ENCODE measurements around the gene SYCP2L.

SYCP2L gene

GRCh38 chr6:10886691-10887502, at the start of gene SYCP2L:
TSS of gene SYCP2L (plus strand) at chr6:10887052. CDS start at chr6:10887127, 75 bp downstream.
- peak; percentile 59 to 64 for DNase-seq (ENCODE audit: low read depth in 2 of 2)
- peak within 1 kb of the TSS; percentile 21 to 35 for H3K4me3 ChIP-seq (replicated peaks in 1 of 2; ENCODE audit: low read depth in 2 of 2, low read length in 2 of 2)
- TF ChIP-seq CTCF (IDR thresholded peaks at IDR 0.05; ENCODE audit: low read depth, low read length), result no peak

- no peak for TF ChIP-seq CTCF (IDR thresholded peaks at IDR 0.05; ENCODE audit: low read depth, low read length)
- peak overlapping the region; percentile 62 to 67 for H3K4me3 ChIP-seq (replicated peaks in 1 of 2; ENCODE audit: low read depth in 2 of 2, low read length in 2 of 2)
- DNase-seq (ENCODE audit: low read depth in 2 of 2), result peak; percentile 2 to 22
Measured at GRCh38 chr6:10837622-10837994, 49.2 kb upstream of the SYCP2L start.

- peak; percentile 70 to 84 for DNase-seq (ENCODE audit: low read depth in 2 of 2)
- H3K4me3 ChIP-seq (replicated peaks in 1 of 2; ENCODE audit: low read depth in 2 of 2, low read length in 2 of 2), result peak within 1 kb of the TSS; percentile 62 to 67
Measured at GRCh38 chr6:10837995-10838793, 48.7 kb upstream of the SYCP2L start, which contains the start of gene MAK. TSS of gene MAK (minus strand) at chr6:10838539. CDS start at chr6:10830648, 7,891 bp downstream.

GRCh38 chr6:10838794-10839333, 48.0 kb upstream of the SYCP2L start:
- H3K4me3 ChIP-seq (replicated peaks in 1 of 2; ENCODE audit: low read depth in 2 of 2, low read length in 2 of 2), result peak overlapping the region; percentile 62 to 67
- TF ChIP-seq CTCF (IDR thresholded peaks at IDR 0.05; ENCODE audit: low read depth, low read length), result no peak
- no peak for DNase-seq (ENCODE audit: low read depth in 2 of 2)

More at GRCh38 chr6:10837995-10838793, 48.7 kb upstream of the SYCP2L start, which contains the start of gene MAK:
- TF ChIP-seq CTCF (IDR thresholded peaks at IDR 0.05; ENCODE audit: low read depth, low read length), result no peak

- no peak for TF ChIP-seq CTCF (IDR thresholded peaks at IDR 0.05; ENCODE audit: low read depth, low read length)
- H3K4me3 ChIP-seq (replicated peaks in 1 of 2; ENCODE audit: low read depth in 2 of 2, low read length in 2 of 2), result no peak overlapping the region
- DNase-seq (ENCODE audit: low read depth in 2 of 2), result no peak
Measured at GRCh38 chr6:10843554-10843953, 43.3 kb upstream of the SYCP2L start.

GRCh38 chr6:10847684-10848083, 39.2 kb upstream of the SYCP2L start:
- no peak for TF ChIP-seq CTCF (IDR thresholded peaks at IDR 0.05; ENCODE audit: low read depth, low read length)
- peak in 1 of 2 donors; percentile 9 for DNase-seq (ENCODE audit: low read depth in 2 of 2)
- no peak overlapping the region for H3K4me3 ChIP-seq (replicated peaks in 1 of 2; ENCODE audit: low read depth in 2 of 2, low read length in 2 of 2)

Data from cardiac fibroblast (primary cell).